Measurements from ENCODE around the gene TREML2. TPM values are rescaled to one million over a fixed set of nuclear protein-coding genes. Genes with fewer than 3 reads are reported as not detected.
A peak's percentile ranks its signal among the peaks of the same experiment; 100 is the strongest.

TREML2 gene
- total and polyA plus RNA-seq, 9 of the 15 experiments (the other 6 are each of a cell fraction or from before 2014, with no cell fraction given) = 0.20 to 2.9 (median 1.4) TPM

- Histone ChIP-seq H3K27me3 (ENCODE audit: control insufficient read depth in 2 of 2, insufficient read depth in 2 of 2, low read length in 2 of 2) (peaks cover 7 to 46% of the 10 kb centered on the region in 2 experiments), H3K9me1 (ENCODE audit: control insufficient read depth, insufficient read depth, low read length) (no peaks in the 10 kb centered on the region), H3K27ac (ENCODE audit: extremely low read depth, low read depth, low read length) (no peak overlapping the region), H2AFZ (ENCODE audit: low read depth, low read length) (no peak overlapping the region), H3K36me3 (ENCODE audit: control insufficient read depth, insufficient read depth, low read length) (no peaks in the 10 kb centered on the region), H3K79me2 (ENCODE audit: control insufficient read depth, insufficient read depth, low read length) (no peaks in the 10 kb centered on the region), H3K4me2 (ENCODE audit: insufficient read depth, low read length) (no peak overlapping the region), H3K9me3 (replicated peaks; ENCODE audit: control insufficient read depth, insufficient read depth, low read depth, low read length) (no peaks in the 10 kb centered on the region), H3K4me1 (replicated peaks in 1 of 2; ENCODE audit: control insufficient read depth in 2 of 2, insufficient read depth in 2 of 2, low read length in 2 of 2) (no peaks in the 10 kb centered on the region; a peak in 2 of 5 replicates), H3K4me3 (no peak overlapping the region), H3K9ac (ENCODE audit: insufficient read depth in 1 of 2, low read depth in 2 of 2, low read length in 2 of 2) (no peak overlapping the region), H4K20me1 (replicated peaks; ENCODE audit: control insufficient read depth, insufficient read depth, low read length) (no peaks in the 10 kb centered on the region)
- ChIA-PET POLR2A (no interaction called here), CTCF (ENCODE audit: low intra/inter-chr PET ratio) (no interaction called here)
- TF ChIP-seq SPI1 (IDR thresholded peaks at IDR 0.05; ENCODE audit: borderline replicate concordance, low read depth, low read length) = peak; percentile 74; the same call in 1 of the 2 replicates
- no peak for TF ChIP-seq EP300 (IDR thresholded peaks at IDR 0.05; ENCODE audit: low read length)
- DNase-seq (ENCODE audit: extremely low read depth in 1 of 4, low spot score in 3 of 4) = no peak
- FAIRE-seq = no peak
- no TSS peak for BruUV-seq (replicated peaks)
- 5% methylated on average over 1 of the region's 1 CpG for WGBS (ENCODE audit: insufficient coverage, low coverage, missing lambda C conversion rate)
- in situ Hi-C loops (cut with MboI) (no loop called here), intact Hi-C loops (cut with micrococcal nuclease) (no loop called here)
- no peak for ATAC-seq
Observed at GRCh38 chr6:41224800-41225199, 23.9 kb upstream of the TREML2 start.

- CTCF ChIA-PET (ENCODE audit: low intra/inter-chr PET ratio) = no interaction called here
- TF ChIP-seq CAMTA2 (CRISPR knock-in tag; conservative IDR thresholded peaks at IDR 0.05) (no peak), FOSL1 (tag; conservative IDR thresholded peaks at IDR 0.05) (no peak), KDM5B (IDR thresholded peaks at IDR 0.05; ENCODE audit: insufficient replicate concordance, low read depth, low read length) (no peak), CSDE1 (IDR thresholded peaks at IDR 0.05) (no peak), CTCFL (IDR thresholded peaks at IDR 0.05; ENCODE audit: borderline replicate concordance, insufficient read depth, low read depth, low read length, poor library complexity, severe bottlenecking) (no peak), ZNF830 (CRISPR knock-in tag; IDR thresholded peaks at IDR 0.05) (no peak), FOXJ2 (tag; IDR thresholded peaks at IDR 0.05) (no peak), ZNF274 (IDR thresholded peaks at IDR 0.05; ENCODE audit: borderline replicate concordance, low read depth, low read length) (no peak), PCBP1 (IDR thresholded peaks at IDR 0.05; ENCODE audit: low read depth, low read length, poor library complexity, severe bottlenecking) (no peak), ZNF778 (CRISPR knock-in tag; IDR thresholded peaks at IDR 0.05) (no peak), NCOA4 (IDR thresholded peaks at IDR 0.05; ENCODE audit: partially characterized antibody) (no peak)
Observed at GRCh38 chr6:41222513-41222912, 21.6 kb upstream of the TREML2 start.

More at GRCh38 chr6:41222513-41222912, 21.6 kb upstream of the TREML2 start:
- POLR2A ChIA-PET = no interaction called here
- H3K9me1 ChIP-seq (ENCODE audit: control insufficient read depth, insufficient read depth, low read length) = no peaks in the 10 kb centered on the region
- no peak overlapping the region for H3K27ac ChIP-seq (ENCODE audit: extremely low read depth, low read depth, low read length)
- no peaks in the 10 kb centered on the region for H3K79me2 ChIP-seq (ENCODE audit: control insufficient read depth, insufficient read depth, low read length)
- no peaks in the 10 kb centered on the region for H4K20me1 ChIP-seq (replicated peaks; ENCODE audit: control insufficient read depth, insufficient read depth, low read length)
- no peaks in the 10 kb centered on the region for H3K4me1 ChIP-seq (replicated peaks in 1 of 2; ENCODE audit: control insufficient read depth in 2 of 2, insufficient read depth in 2 of 2, low read length in 2 of 2)
- no peaks in the 10 kb centered on the region for H3K9me3 ChIP-seq (replicated peaks; ENCODE audit: control insufficient read depth, insufficient read depth, low read depth, low read length)
- ATAC-seq (no peak; the same call in 2 of the 3 replicates), FAIRE-seq (no peak), DNase-seq (ENCODE audit: extremely low read depth in 1 of 4, low spot score in 3 of 4) (no peak)
- 0% methylated on average over 5 of the region's 5 CpGs for WGBS (ENCODE audit: insufficient coverage, low coverage, missing lambda C conversion rate)
- H3K9ac ChIP-seq (ENCODE audit: insufficient read depth in 1 of 2, low read depth in 2 of 2, low read length in 2 of 2) = no peak overlapping the region
- in situ Hi-C loops (cut with MboI) (no loop called here), intact Hi-C loops (cut with micrococcal nuclease) (no loop called here)
- H3K27me3 ChIP-seq (ENCODE audit: control insufficient read depth in 2 of 2, insufficient read depth in 2 of 2, low read length in 2 of 2) = peaks cover 7 to 29% of the 10 kb centered on the region in 2 experiments; a peak in 4 of 5 replicates
- H3K4me2 ChIP-seq (ENCODE audit: insufficient read depth, low read length) = no peak overlapping the region
- H3K36me3 ChIP-seq (ENCODE audit: control insufficient read depth, insufficient read depth, low read length) = no peaks in the 10 kb centered on the region
- no peak overlapping the region for H2AFZ ChIP-seq (ENCODE audit: low read depth, low read length)
- no peak overlapping the region for H3K4me3 ChIP-seq
- BruUV-seq (replicated peaks) = no TSS peak

All from K562 (cell line).